ENCODE measurements around the gene CD9. TPM values are rescaled to one million over a fixed set of nuclear protein-coding genes. Genes with fewer than 3 reads are reported as not detected.

CD9 gene
- total and polyA plus RNA-seq, 2 of the 8 experiments (the other 6 are each of a cell fraction or from before 2014, with no cell fraction given), result 168 to 319 TPM

DNA sequence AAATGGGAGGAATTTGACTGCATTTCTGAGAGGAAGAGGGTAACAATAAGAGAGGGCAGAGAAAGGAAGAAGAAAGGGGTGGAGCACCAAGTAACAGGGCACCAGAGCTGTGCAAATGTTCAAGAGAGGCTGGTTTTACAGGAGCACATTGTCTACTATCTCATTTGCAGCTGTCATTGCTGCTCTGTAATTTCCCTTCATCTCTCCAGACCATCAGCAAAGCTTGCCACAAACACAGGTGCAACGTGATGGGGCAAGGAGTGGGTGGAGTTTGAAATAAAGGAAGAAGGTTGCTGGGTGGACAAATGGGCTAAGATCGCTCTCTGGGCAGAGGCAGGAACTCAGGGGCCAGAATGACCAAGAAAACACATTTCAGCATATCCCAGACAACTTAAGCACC lies 62.4 kb downstream of the CD9 start (continued):
- TF ChIP-seq USF2 (IDR thresholded peaks at IDR 0.05; ENCODE audit: low read length) (no peak), SRF (IDR thresholded peaks at IDR 0.05; ENCODE audit: low read depth, low read length) (no peak)

All from H1 (cell line).